D721Med (cell line): Measurements from ENCODE around the gene NHEJ1.
"Not testable (repeated sequence)": the region's sequence is repeated elsewhere in the genome, so short reads cannot be mapped to it uniquely, and the experiment has no call there.

Source experiments
- DNase-seq: peaks from one replicate; pipeline ENCODE4 v3.0.0; 2011; ENCODE audit warnings: low spot score; ENCODE audit not compliant: insufficient read length
- FAIRE-seq: peaks from 2 replicates; lab custom pipeline; 2011; peaks lifted over from hg19 to GRCh38; lab: Jason Lieb, UNC
- CTCF ChIP-seq: IDR thresholded peaks from 2 replicates; pipeline ENCODE4 v1.5.1; 2012; ENCODE audit warnings: mild to moderate bottlenecking, control low read depth; ENCODE audit not compliant: insufficient read depth; ENCODE audit errors: missing control alignments

Gene NHEJ1

DNA sequence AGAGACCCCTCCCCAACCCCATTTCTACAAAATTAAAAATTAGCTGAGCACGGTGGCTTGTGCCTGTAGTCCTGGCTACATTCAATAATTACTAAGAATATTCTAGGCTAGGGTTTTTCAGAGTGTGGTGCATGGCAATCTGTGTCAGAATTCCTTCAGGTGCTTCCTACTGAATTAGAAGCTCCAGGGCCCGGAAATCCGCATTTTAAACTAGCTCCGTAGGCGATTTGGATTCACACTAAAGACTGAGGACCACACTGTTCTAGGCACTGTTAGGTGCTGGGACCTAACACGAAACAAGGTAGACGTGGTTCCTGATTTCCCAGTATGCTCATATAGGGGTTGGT lies 45.3 kb upstream of the NHEJ1 start:
- TF ChIP-seq CTCF, result no peak
- DNase-seq, result no peak
- FAIRE-seq, result no peak

- no peak for TF ChIP-seq CTCF
- FAIRE-seq (no peak), DNase-seq (no peak)
These were observed 44.5 kb upstream of the NHEJ1 start for GRCh38 chr2:219205165-219205538.

- no peak for TF ChIP-seq CTCF
- DNase-seq, result no peak
- no peak for FAIRE-seq
These were observed 44.0 kb upstream of the NHEJ1 start for GRCh38 chr2:219204425-219205164.

- not testable (repeated sequence) for FAIRE-seq
These were observed 40.7 kb upstream of the NHEJ1 start for GRCh38 chr2:219201331-219201730.

DNA sequence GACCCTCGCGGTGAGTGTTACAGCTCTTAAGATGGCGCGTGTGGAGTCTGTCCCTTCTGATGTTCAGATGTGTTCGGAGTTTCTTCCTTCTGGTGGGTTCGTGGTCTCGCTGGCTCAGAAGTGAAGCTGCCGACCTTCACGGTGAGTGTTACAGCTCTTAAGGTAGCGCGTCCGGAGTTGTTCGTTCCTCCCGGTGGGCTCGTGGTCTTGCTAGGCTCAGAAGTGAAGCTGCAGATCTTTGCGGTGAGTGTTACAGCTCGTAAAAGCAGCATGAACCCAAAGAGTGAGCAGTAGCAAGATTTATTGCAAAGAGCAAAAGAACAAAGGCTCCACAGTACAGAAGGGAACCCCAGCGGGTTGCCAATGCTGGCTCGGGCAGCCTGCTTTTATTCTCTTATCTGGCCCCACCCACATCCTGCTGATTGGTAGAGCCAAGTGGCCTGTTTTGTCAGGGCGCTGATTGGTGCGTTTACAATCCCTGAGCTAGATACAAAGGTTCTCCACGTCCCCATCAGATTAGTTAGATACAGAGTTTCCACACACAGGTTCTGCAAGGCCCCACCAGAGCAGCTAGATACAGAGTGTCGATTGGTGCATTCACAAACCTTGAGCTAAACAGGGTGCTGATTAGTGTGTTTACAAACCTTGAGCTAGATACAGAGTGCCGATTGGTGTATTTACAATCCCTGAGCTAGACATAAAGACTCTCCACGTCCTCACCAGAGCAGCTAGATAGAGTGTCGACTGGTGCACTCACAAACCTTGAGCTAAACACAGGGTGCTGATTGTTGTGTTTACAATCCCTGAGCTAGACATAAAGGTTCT lies 40.1 kb upstream of the NHEJ1 start:
- DNase-seq, FAIRE-seq: not testable (repeated sequence)

More at GRCh38 chr2:219201331-219201730, 40.7 kb upstream of the NHEJ1 start:
- not testable (repeated sequence) for DNase-seq

DNA sequence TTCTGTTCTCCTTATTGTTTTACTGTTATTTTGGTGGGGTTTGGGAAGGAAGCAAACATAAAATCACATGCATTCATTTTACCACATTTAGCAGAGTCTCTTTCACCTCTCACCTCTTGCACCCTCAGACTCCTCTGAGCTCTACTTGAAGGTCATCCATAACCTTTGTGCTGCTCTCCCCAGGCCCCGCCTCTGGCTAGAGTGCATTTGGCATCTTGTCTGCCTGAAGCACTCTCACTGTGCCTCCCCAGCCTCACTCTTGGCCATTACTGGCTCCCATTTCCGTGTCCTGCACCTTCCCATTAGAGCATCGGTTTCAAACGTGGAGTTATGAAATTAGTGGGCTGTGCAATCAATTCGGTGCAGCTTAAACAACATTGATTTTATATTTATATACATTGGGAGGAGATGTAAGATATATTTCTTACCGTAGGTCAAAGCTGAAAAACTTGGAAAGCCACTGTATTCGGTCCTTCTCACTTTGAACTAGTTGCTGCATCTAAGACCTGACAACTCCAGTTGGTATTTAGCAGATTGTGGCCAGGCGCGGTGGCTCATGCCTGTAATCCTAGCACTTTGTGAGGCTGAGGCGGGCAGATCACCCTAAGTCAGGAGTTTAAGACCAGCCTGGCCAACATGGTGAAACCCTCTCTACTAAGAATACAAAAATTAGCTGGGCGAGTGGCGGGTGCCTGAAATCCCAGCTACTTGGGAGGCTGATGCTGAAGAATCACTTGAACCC lies 39.0 kb upstream of the NHEJ1 start:
- DNase-seq (no peak), FAIRE-seq (no peak)
- TF ChIP-seq CTCF, result no peak

DNA sequence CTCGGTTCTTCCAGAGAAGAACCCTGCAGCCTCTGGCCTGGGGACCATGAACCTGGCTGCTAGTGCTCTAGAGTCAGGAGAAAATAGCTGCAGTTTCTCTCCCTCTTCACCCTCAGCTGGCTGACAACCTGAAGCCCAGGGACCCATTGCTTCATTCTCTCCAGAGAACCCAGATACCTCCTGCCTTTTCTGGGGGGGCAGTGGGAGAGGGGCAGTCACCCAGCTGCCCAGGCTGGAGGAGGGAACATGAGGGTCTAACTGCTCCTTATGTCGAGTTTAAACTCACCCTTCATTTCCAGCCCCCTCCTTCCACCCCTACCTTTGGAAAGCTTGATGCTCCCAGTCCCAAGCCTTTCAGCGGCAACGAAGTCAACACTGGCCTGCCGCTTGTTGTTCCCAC lies 38.4 kb upstream of the NHEJ1 start:
- TF ChIP-seq CTCF, result no peak
- no peak for FAIRE-seq
- DNase-seq, result no peak
